Glomerular visceral epithelial cell (primary cell): ENCODE measurements around the gene UFM1.
A peak's percentile ranks its signal among the peaks of the same experiment; 100 is the strongest.
"Not testable (repeated sequence)": the region's sequence is repeated elsewhere in the genome, so short reads cannot be mapped to it uniquely, and the experiment has no call there.

Experiments
- DNase-seq: peaks from one replicate; pipeline ENCODE4 v3.0.0-alpha.2; 2016; ENCODE audit errors: extremely low spot score

Gene UFM1

GRCh38 chr13:38365661-38366060 lies 16.0 kb downstream of the UFM1 start:
- no peak for DNase-seq

GRCh38 chr13:38366954-38367645 lies 17.4 kb downstream of the UFM1 start:
- DNase-seq = no peak

- no peak for DNase-seq
These were observed 19.4 kb downstream of the UFM1 start for GRCh38 chr13:38369058-38369457.

GRCh38 chr13:38370096-38370495 lies 20.4 kb downstream of the UFM1 start:
- not testable (repeated sequence) for DNase-seq

GRCh38 chr13:38372820-38373383 lies 23.3 kb downstream of the UFM1 start:
- no peak for DNase-seq

GRCh38 chr13:38376546-38376945 lies 26.9 kb downstream of the UFM1 start:
- DNase-seq = no peak

- no peak for DNase-seq
These were observed 32.2 kb downstream of the UFM1 start for GRCh38 chr13:38381890-38382289.

GRCh38 chr13:38382946-38383345 lies 33.3 kb downstream of the UFM1 start:
- DNase-seq = no peak

GRCh38 chr13:38384171-38384570 lies 34.5 kb downstream of the UFM1 start:
- no peak for DNase-seq

- DNase-seq = no peak
These were observed 35.7 kb downstream of the UFM1 start for GRCh38 chr13:38385153-38385891.

- no peak for DNase-seq
These were observed 36.8 kb downstream of the UFM1 start for GRCh38 chr13:38386421-38386820.

- no peak for DNase-seq
These were observed 41.7 kb downstream of the UFM1 start for GRCh38 chr13:38391341-38391740.

GRCh38 chr13:38394777-38395496 lies 45.3 kb downstream of the UFM1 start:
- peak; percentile 24 for DNase-seq

- peak; percentile 15 for DNase-seq
These were observed 45.8 kb downstream of the UFM1 start for GRCh38 chr13:38395497-38395788.

GRCh38 chr13:38398711-38399493 lies 49.3 kb downstream of the UFM1 start:
- peak; percentile 6 for DNase-seq

- no peak for DNase-seq
These were observed 49.9 kb downstream of the UFM1 start for GRCh38 chr13:38399535-38399934.

GRCh38 chr13:38401276-38401675 lies 51.6 kb downstream of the UFM1 start:
- no peak for DNase-seq

- no peak for DNase-seq
These were observed 55.6 kb downstream of the UFM1 start for GRCh38 chr13:38405216-38405615.

GRCh38 chr13:38409771-38410170 lies 60.1 kb downstream of the UFM1 start:
- no peak for DNase-seq

GRCh38 chr13:38412266-38412665 lies 62.6 kb downstream of the UFM1 start:
- no peak for DNase-seq
